C4-2B (cell line): Measurements from ENCODE around the gene KIT.

ENCODE experiments used
- ZFX ChIP-seq: fragments of 450-650 bp; IDR thresholded peaks from 2 replicates; pipeline ENCODE4 v1.6.1; 2017
- TF ChIP-seq, protein P1 (sequence below): fragments of 450-650 bp; conservative IDR thresholded peaks from 2 replicates; pipeline ENCODE4 v1.5.1; 2017; ENCODE audit warnings: mild to moderate bottlenecking

- TF ChIP-seq, protein P1, sequence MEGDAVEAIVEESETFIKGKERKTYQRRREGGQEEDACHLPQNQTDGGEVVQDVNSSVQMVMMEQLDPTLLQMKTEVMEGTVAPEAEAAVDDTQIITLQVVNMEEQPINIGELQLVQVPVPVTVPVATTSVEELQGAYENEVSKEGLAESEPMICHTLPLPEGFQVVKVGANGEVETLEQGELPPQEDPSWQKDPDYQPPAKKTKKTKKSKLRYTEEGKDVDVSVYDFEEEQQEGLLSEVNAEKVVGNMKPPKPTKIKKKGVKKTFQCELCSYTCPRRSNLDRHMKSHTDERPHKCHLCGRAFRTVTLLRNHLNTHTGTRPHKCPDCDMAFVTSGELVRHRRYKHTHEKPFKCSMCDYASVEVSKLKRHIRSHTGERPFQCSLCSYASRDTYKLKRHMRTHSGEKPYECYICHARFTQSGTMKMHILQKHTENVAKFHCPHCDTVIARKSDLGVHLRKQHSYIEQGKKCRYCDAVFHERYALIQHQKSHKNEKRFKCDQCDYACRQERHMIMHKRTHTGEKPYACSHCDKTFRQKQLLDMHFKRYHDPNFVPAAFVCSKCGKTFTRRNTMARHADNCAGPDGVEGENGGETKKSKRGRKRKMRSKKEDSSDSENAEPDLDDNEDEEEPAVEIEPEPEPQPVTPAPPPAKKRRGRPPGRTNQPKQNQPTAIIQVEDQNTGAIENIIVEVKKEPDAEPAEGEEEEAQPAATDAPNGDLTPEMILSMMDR, result no peak
- TF ChIP-seq ZFX, result no peak
Measured at GRCh38 chr4:54773022-54773421, 115.3 kb downstream of the KIT start.
